Nephron (organoid): ENCODE data around the gene RPA1.

Source experiments
- H3K27ac Mint-ChIP-seq, 3 experiments: 2 replicates each; pipeline ENCODE4 v1.8.0; 2020; ENCODE audit warnings: mixed read lengths in 3 of 3, mild to moderate bottlenecking in 2 of 3, moderate library complexity in 1 of 3
- H3K27me3 Mint-ChIP-seq: 2 replicates; pipeline ENCODE4 v1.8.0; 2021; ENCODE audit warnings: low read depth, mild to moderate bottlenecking, moderate library complexity, mixed read lengths
- H3K36me3 Mint-ChIP-seq: 2 replicates; pipeline ENCODE4 v1.8.0; 2020; ENCODE audit warnings: low read depth, mixed read lengths
- H3K4me1 Mint-ChIP-seq: 2 replicates; pipeline ENCODE4 v1.8.0; 2020; ENCODE audit warnings: mixed read lengths
- H3K4me3 Mint-ChIP-seq, 3 experiments: 2 replicates each; pipeline ENCODE4 v1.8.0; 2020; ENCODE audit warnings: mild to moderate bottlenecking in 3 of 3, mixed read lengths in 3 of 3, moderate library complexity in 2 of 3
- H3K9me3 Mint-ChIP-seq: 2 replicates; pipeline ENCODE4 v1.8.0; 2020; ENCODE audit warnings: mixed read lengths
- CTCF ChIP-seq, 3 experiments: fragments of 200-600 bp; sonication (generic); IDR thresholded peaks; one replicate each; pipeline ENCODE4 v1.5.0; 2021; ENCODE audit warnings: antibody characterized with exemption in 3 of 3; ENCODE audit not compliant: unreplicated experiment in 3 of 3

Gene RPA1

DNA sequence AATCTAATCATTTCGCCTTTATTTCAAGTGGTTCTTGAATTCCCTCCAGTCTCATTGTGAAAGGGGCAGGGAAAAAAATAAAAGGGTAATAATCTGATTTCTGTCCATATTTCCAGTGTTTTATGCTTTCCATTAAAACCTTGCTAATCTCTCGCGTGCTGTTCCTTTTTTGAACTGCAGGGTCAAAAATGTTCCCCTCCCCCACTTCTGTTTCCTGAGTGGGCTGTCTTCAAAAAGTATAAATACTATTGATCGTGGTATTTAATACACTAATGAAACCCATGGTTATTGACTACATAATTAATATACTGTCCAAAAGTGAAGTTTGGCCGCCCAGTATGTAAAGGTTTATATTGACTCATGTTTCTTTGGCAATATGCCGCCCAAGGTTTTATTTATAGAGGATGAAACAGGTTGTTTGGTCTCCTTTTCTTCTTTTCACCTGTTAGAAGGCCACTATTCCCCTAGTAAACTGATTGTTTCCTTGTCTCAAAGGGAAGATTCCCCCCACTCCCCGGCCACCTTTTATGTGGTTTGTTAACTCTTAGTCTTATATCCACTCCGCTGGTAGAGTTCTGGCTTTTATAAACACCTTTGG lies 69.7 kb downstream of the RPA1 start:
- H3K4me1 Mint-ChIP-seq, result peaks cover 6% of the 10 kb centered on the region
- no peak overlapping the region for H3K27ac Mint-ChIP-seq
- TF ChIP-seq CTCF (IDR thresholded peaks at IDR 0.05; ENCODE audit: unreplicated experiment in 3 of 3), result peak; percentile 11 to 40 (median 30)
- peaks cover 28% of the 10 kb centered on the region for H3K36me3 Mint-ChIP-seq
- no peak overlapping the region for H3K4me3 Mint-ChIP-seq
- no peaks in the 10 kb centered on the region for H3K9me3 Mint-ChIP-seq
- peaks cover 15% of the 10 kb centered on the region for H3K27me3 Mint-ChIP-seq

DNA sequence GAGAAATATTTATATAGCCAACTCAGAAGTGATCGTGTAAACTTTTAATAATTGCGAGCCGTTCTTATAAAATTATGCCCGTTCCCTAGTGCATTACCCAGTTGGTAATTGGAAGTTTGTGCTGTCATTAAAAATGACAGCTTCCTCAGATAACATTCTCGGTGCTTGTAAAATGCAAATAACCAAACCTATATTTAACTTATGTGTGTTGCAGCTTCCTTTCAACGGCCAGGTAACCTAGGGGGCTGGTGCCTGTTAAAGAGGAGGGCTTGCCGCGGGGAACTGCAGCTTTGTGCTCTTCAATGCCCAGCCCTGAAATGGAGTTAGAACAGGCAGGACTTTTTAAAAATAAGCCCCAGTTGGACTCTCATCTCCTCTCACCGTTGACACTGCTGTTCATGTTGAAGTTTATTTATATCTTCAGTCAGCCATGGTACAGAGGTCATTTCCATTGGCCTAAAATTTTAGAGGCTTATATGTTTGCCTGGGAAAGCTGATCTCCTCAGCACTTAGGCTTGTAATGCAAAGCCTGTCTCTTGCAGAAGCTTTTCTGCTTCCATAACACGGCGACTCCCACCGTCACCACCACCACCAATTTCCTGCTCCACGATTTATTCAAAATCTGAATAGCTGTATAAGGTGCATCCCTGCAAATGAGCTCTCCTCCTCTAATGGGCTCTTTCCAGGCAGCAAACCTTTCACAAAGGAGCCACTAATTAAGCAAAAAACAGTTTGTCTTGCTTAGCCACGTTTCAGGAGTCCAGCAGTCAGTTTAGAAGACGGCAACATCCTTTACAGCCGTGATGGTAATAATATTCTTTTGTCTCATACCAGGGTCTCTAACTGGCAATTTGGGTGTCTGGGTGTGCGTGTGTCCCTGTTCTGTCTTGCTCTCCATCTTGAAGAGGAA lies 74.7 kb downstream of the RPA1 start:
- peaks cover 39% of the 10 kb centered on the region for H3K4me1 Mint-ChIP-seq
- H3K4me3 Mint-ChIP-seq, result peak overlapping the region; percentile 23 to 35 (median 35)
- peak overlapping the region in 2 of 3 experiments; percentile 15 to 32 for H3K27ac Mint-ChIP-seq
- no peaks in the 10 kb centered on the region for H3K36me3 Mint-ChIP-seq
- peaks cover 53% of the 10 kb centered on the region for H3K27me3 Mint-ChIP-seq
- no peak for TF ChIP-seq CTCF (IDR thresholded peaks at IDR 0.05; ENCODE audit: unreplicated experiment in 3 of 3)
- no peaks in the 10 kb centered on the region for H3K9me3 Mint-ChIP-seq

DNA sequence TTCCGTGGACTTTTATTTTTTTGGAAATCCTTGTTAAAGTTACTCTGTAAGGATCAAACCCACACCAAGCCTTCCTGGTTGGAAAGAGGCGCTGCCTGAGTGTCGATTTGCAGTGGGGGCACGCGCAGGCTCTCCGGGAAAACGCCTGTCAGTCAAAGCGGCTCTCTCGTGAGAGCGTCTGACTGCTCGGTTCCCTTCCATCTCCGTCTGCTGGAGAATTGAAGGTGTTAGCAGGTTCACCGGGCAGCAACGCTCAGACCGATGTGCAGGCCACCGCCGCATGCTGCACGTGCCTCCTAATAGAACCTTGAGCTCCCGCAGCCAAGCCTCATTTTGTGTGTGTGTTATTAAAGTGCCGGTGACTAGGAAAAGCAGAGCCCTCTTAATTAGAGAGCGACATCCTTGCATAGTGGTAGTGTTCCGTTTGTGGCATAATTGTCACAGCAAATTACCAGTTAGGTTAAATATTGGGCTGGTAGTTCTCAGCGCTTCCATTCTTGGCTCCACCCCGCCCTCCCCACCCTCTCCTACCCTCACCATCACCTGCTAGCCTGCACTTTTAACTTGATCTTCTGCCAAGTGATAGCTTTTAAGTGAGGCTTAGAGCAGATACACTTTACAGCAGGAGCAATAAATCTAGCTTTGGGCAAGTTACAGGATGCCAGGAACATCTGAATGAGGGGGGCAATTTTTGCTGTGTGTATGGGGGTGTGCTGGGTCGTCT lies 75.5 kb downstream of the RPA1 start:
- Mint-ChIP-seq H3K27me3 (peaks cover 59% of the 10 kb centered on the region), H3K4me3 (peak overlapping the region; percentile 35 to 65 (median 35)), H3K9me3 (no peaks in the 10 kb centered on the region), H3K4me1 (peaks cover 39% of the 10 kb centered on the region), H3K27ac (peak overlapping the region in 2 of 3 experiments; percentile 15 to 32), H3K36me3 (no peaks in the 10 kb centered on the region)
- no peak for TF ChIP-seq CTCF (IDR thresholded peaks at IDR 0.05; ENCODE audit: unreplicated experiment in 3 of 3)

- Mint-ChIP-seq H3K9me3 (no peaks in the 10 kb centered on the region), H3K27me3 (peaks cover 66% of the 10 kb centered on the region), H3K4me3 (peak overlapping the region in 2 of 3 experiments; percentile 40 to 67), H3K4me1 (peaks cover 42% of the 10 kb centered on the region), H3K27ac (peak overlapping the region in 2 of 3 experiments; percentile 11), H3K36me3 (no peaks in the 10 kb centered on the region)
- peak in 1 of 3 experiments; percentile 12 for TF ChIP-seq CTCF (IDR thresholded peaks at IDR 0.05; ENCODE audit: unreplicated experiment in 3 of 3)
Measured at GRCh38 chr17:1906662-1907101, 76.9 kb downstream of the RPA1 start.

- TF ChIP-seq CTCF (IDR thresholded peaks at IDR 0.05; ENCODE audit: unreplicated experiment in 3 of 3), result no peak
- Mint-ChIP-seq H3K4me1 (peaks cover 44% of the 10 kb centered on the region), H3K4me3 (peak overlapping the region in 2 of 3 experiments; percentile 49 to 67), H3K36me3 (no peaks in the 10 kb centered on the region), H3K27ac (peak overlapping the region in 1 of 3 experiments; percentile 11), H3K9me3 (no peaks in the 10 kb centered on the region), H3K27me3 (peaks cover 71% of the 10 kb centered on the region)
Measured at GRCh38 chr17:1907216-1907631, 77.4 kb downstream of the RPA1 start.
